ENCODE data around the gene PRKAG2. TPM values are rescaled to one million over a fixed set of nuclear protein-coding genes. Genes with fewer than 3 reads are reported as not detected.

Gene PRKAG2
- total RNA-seq, 1 experiment from 2014 or later = 23.9 TPM

DNA sequence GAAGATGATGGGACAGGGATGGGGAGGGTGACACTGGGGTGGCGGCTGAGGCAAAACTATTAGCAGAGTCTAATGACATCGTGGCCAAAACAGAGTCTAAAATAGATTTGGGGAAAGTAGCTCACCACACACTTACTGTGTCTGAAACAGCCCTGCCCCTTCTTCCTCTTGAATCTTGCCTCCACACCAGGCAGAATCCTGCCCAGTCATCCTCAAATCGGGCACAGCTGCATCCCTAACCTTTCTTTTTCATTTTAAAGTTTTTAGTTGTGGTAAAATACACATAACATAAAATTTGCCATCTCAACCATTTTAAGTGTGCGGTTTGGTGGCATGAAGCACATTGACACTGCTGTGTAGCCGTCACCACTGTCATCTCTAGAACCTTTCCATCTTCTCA lies 90.0 kb downstream of the PRKAG2 start:
- Histone ChIP-seq H3K9me3 (ENCODE audit: low read length) (no peaks in the 10 kb centered on the region), H3K4me1 (ENCODE audit: insufficient read depth, low read length) (no peaks in the 10 kb centered on the region), H3K4me2 (ENCODE audit: low read length) (no peak overlapping the region), H2AFZ (ENCODE audit: low read length) (no peak overlapping the region), H3K27me3 (ENCODE audit: low read length) (no peaks in the 10 kb centered on the region), H3K4me3 (ENCODE audit: low read length) (no peak overlapping the region), H4K20me1 (ENCODE audit: low read length) (no peaks in the 10 kb centered on the region), H3K9me2 (replicated peaks; ENCODE audit: low read length) (no peaks in the 10 kb centered on the region), H3K27ac (ENCODE audit: low read length) (no peak overlapping the region), H3F3A (ENCODE audit: low read length, unreplicated experiment) (no peaks in the 10 kb centered on the region), H3K79me2 (ENCODE audit: low read length) (no peaks in the 10 kb centered on the region), H3K9ac (ENCODE audit: low read length) (no peak overlapping the region), H3K36me3 (ENCODE audit: low read depth, low read length) (no peaks in the 10 kb centered on the region)
- ChIA-PET CTCF (no interaction called here), POLR2A (ENCODE audit: unreplicated experiment) (no interaction called here)
- DNase-seq (no peak), ATAC-seq (no peak)
- BruUV-seq (replicated peaks) = no TSS peak
- TF ChIP-seq EZH2 (IDR thresholded peaks at IDR 0.05; ENCODE audit: low read length, unreplicated experiment) = no peak
- TF ChIP-seq, protein P1, sequence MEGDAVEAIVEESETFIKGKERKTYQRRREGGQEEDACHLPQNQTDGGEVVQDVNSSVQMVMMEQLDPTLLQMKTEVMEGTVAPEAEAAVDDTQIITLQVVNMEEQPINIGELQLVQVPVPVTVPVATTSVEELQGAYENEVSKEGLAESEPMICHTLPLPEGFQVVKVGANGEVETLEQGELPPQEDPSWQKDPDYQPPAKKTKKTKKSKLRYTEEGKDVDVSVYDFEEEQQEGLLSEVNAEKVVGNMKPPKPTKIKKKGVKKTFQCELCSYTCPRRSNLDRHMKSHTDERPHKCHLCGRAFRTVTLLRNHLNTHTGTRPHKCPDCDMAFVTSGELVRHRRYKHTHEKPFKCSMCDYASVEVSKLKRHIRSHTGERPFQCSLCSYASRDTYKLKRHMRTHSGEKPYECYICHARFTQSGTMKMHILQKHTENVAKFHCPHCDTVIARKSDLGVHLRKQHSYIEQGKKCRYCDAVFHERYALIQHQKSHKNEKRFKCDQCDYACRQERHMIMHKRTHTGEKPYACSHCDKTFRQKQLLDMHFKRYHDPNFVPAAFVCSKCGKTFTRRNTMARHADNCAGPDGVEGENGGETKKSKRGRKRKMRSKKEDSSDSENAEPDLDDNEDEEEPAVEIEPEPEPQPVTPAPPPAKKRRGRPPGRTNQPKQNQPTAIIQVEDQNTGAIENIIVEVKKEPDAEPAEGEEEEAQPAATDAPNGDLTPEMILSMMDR (conservative IDR thresholded peaks at IDR 0.05; ENCODE audit: low read depth, low read length) = no peak
- no peak for TF ChIP-seq EZH2phosphoT487 (IDR thresholded peaks at IDR 0.05; ENCODE audit: borderline replicate concordance, low read length)
- intact Hi-C loops (cut with micrococcal nuclease) = no loop called here

DNA sequence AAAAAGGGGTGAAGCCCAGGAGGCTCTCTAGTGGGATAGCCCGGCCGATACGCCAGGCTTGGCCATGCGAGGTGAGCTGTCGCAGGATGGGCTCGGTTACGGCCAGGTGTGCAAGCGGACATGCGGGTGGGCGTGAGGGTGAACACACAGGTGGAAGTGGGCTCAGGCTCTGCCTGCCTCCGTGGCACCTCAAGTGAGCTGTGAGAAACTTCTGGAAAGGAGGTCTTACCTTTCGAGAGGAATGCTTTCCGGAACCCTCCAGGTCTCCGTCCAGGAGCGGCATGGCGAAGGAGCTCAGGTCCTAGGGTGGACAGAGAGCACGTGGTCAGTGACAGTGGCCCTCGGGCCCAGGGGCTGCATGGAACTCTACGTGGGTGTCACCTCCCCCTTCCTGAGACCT lies 90.7 kb downstream of the PRKAG2 start:
- Histone ChIP-seq H3K9me3 (ENCODE audit: low read length) (no peaks in the 10 kb centered on the region), H4K20me1 (ENCODE audit: low read length) (no peaks in the 10 kb centered on the region), H3K4me3 (ENCODE audit: low read length) (no peak overlapping the region), H3K9ac (ENCODE audit: low read length) (no peak overlapping the region), H3K27ac (ENCODE audit: low read length) (no peak overlapping the region), H3F3A (ENCODE audit: low read length, unreplicated experiment) (no peaks in the 10 kb centered on the region), H3K79me2 (ENCODE audit: low read length) (no peaks in the 10 kb centered on the region), H3K36me3 (ENCODE audit: low read depth, low read length) (no peaks in the 10 kb centered on the region), H3K27me3 (ENCODE audit: low read length) (no peaks in the 10 kb centered on the region), H3K9me2 (replicated peaks; ENCODE audit: low read length) (no peaks in the 10 kb centered on the region), H3K4me1 (ENCODE audit: insufficient read depth, low read length) (no peaks in the 10 kb centered on the region), H2AFZ (ENCODE audit: low read length) (no peak overlapping the region), H3K4me2 (ENCODE audit: low read length) (no peak overlapping the region)
- ChIA-PET POLR2A (ENCODE audit: unreplicated experiment) (no interaction called here), CTCF (no interaction called here)
- ATAC-seq = no peak
- DNase-seq = no peak
- intact Hi-C loops (cut with micrococcal nuclease) = no loop called here
- no TSS peak for BruUV-seq (replicated peaks)
- TF ChIP-seq EZH2phosphoT487 (IDR thresholded peaks at IDR 0.05; ENCODE audit: borderline replicate concordance, low read length) (no peak), EZH2 (IDR thresholded peaks at IDR 0.05; ENCODE audit: low read length, unreplicated experiment) (no peak)
- TF ChIP-seq, protein P1 (conservative IDR thresholded peaks at IDR 0.05; ENCODE audit: low read depth, low read length) = no peak

DNA sequence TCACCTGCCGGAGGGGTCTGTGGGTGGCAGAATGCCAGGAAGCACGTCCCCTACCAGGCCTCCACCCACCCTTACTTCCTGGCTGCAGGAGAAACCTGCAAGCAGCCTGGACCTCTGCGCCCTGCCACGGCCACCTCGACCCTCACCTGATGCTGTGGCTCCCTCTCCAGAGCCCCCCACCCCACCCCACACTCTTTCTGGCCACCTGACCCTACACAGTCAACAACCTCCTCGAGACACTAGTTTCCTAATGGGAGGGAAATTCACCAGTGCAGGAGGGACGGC lies 91.3 kb downstream of the PRKAG2 start:
- no peaks in the 10 kb centered on the region for H3K36me3 ChIP-seq (ENCODE audit: low read depth, low read length)
- DNase-seq (no peak), ATAC-seq (no peak)
- H3K27me3 ChIP-seq (ENCODE audit: low read length) = no peaks in the 10 kb centered on the region
- H3K4me2 ChIP-seq (ENCODE audit: low read length) = no peak overlapping the region
- no peaks in the 10 kb centered on the region for H3K9me2 ChIP-seq (replicated peaks; ENCODE audit: low read length)
- H3K9me3 ChIP-seq (ENCODE audit: low read length) = no peaks in the 10 kb centered on the region
- BruUV-seq (replicated peaks) = no TSS peak
- H3K4me1 ChIP-seq (ENCODE audit: insufficient read depth, low read length) = no peaks in the 10 kb centered on the region
- no peaks in the 10 kb centered on the region for H3F3A ChIP-seq (ENCODE audit: low read length, unreplicated experiment)
- intact Hi-C loops (cut with micrococcal nuclease) = no loop called here
- H3K79me2 ChIP-seq (ENCODE audit: low read length) = no peaks in the 10 kb centered on the region
- TF ChIP-seq, protein P1 (conservative IDR thresholded peaks at IDR 0.05; ENCODE audit: low read depth, low read length) = no peak
- TF ChIP-seq EZH2 (IDR thresholded peaks at IDR 0.05; ENCODE audit: low read length, unreplicated experiment) = no peak
- TF ChIP-seq EZH2phosphoT487 (IDR thresholded peaks at IDR 0.05; ENCODE audit: borderline replicate concordance, low read length) = no peak
- no peak overlapping the region for H3K9ac ChIP-seq (ENCODE audit: low read length)
- CTCF ChIA-PET = no interaction called here
- POLR2A ChIA-PET (ENCODE audit: unreplicated experiment) = no interaction called here
- H3K27ac ChIP-seq (ENCODE audit: low read length) = no peak overlapping the region
- no peak overlapping the region for H3K4me3 ChIP-seq (ENCODE audit: low read length)
- H4K20me1 ChIP-seq (ENCODE audit: low read length) = no peaks in the 10 kb centered on the region
- no peak overlapping the region for H2AFZ ChIP-seq (ENCODE audit: low read length)

Data from PC-3 (cell line).